ENCODE data around the gene TXLNA.

Gene TXLNA

DNA sequence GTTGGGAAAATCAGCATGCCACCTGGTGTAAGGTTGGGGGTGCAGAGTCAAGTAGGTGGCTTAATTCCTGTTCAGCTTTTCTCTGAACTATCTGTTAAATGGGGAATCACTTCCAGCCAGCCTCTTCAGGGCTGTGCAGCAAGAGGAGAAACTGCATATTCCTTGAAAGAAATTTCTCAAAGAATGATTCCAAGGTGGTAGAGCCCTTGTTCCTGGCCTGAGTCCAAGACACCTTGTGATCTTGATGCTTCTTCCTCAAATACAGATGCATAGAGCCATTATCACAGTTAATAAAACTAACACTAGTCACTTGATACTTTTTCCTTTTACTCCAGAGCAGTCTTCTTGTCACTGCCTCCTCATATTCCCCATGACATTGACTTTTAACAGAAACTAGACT lies 5.2 kb downstream of the TXLNA start:
- no peak for DNase-seq (ENCODE audit: low read depth in 2 of 2)

DNA sequence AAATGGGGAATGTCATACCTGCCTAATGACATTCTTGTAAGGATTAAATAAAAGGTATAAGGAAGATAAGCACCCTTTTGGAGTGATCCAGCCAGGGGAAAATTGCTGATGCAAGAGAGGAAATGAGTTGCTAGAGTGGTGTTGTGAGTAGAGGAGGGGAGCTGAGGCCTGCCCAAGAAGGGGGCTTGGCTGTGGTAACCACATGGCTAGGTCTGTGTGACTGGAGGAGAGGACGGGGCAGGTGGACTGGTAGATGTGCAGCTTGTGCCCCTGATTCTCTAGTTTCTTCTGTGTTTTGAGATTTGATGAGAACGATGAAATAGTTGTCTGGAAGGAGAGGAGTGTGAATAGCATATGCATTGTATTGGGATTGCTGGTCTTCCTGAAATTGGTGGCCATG lies 6.6 kb downstream of the TXLNA start:
- DNase-seq (ENCODE audit: low read depth in 2 of 2), result no peak

DNA sequence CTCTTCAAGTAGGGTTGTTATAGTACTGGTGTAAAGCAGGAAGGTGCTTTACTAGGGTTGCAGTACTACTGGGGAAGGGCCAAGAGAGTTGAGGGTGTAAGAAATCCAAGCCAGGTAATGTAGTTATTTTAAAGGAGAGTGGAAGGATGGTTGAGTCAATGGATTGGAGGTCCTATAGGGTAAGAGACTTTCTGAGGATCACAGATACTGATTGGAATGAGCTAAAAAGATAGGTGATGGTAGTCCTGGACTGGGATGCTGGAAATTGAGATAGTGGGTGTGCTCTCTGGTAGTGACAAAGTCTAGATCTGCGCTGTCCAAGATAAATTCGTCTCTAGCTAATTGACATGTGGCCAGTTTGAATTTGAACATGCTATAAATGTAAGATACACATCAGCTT lies 7.0 kb downstream of the TXLNA start:
- no peak for DNase-seq (ENCODE audit: low read depth in 2 of 2)

DNA sequence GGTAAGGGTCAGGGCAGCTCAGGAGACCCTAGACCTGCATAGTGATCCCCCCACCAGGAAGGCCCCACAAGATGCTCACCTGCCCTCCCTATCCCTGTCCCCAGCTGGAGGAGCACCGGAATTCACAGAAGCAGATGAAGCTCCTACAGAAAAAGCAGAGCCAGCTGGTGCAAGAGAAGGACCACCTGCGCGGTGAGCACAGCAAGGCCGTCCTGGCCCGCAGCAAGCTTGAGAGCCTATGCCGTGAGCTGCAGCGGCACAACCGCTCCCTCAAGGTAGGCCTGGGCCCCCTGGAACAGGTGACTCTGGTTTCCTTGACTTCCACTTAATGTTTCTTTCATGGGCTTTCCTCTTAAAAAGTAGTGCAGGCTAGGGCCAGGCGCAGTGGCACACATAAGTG lies 8.4 kb downstream of the TXLNA start:
- no peak for DNase-seq (ENCODE audit: low read depth in 2 of 2)

DNA sequence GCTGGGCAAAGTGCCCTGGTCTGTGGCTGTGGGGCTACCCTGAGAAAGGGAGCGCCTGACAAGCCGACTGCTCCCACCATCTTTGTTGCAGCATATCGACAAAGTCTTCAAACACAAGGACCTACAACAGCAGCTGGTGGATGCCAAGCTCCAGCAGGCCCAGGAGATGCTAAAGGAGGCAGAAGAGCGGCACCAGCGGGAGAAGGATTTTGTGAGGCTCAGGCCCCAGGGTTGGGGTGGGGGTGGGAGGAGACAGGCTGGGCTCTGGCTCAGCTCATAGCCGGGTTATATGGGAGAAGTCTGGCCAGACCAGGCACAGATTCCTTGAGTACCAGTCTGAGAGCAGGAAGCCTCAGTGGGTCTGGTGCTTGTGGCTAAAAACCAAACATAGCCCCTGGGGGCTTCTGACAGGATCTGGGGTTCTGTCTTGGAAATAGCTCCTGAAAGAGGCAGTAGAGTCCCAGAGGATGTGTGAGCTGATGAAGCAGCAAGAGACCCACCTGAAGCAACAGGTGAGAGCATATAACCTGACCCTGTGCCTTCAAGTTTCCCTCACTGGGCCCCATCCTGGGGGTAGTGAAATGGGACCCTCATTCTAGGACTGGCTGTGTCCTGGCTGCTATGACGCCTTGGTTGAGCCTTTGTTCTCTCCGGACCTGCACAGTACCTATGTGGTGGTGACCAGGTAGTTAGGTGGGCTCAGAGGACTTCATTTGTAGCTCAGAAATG lies 12.9 kb downstream of the TXLNA start:
- DNase-seq (ENCODE audit: low read depth in 2 of 2), result no peak

DNA sequence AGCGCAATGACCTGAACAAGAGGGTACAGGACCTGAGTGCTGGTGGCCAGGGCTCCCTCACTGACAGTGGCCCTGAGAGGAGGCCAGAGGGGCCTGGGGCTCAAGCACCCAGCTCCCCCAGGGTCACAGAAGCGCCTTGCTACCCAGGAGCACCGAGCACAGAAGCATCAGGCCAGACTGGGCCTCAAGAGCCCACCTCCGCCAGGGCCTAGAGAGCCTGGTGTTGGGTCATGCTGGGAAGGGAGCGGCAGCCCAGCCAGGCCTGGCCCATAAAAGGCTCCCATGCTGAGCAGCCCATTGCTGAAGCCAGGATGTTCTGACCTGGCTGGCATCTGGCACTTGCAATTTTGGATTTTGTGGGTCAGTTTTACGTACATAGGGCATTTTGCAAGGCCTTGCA lies 15.5 kb downstream of the TXLNA start:
- DNase-seq (ENCODE audit: low read depth in 2 of 2), result no peak

DNA sequence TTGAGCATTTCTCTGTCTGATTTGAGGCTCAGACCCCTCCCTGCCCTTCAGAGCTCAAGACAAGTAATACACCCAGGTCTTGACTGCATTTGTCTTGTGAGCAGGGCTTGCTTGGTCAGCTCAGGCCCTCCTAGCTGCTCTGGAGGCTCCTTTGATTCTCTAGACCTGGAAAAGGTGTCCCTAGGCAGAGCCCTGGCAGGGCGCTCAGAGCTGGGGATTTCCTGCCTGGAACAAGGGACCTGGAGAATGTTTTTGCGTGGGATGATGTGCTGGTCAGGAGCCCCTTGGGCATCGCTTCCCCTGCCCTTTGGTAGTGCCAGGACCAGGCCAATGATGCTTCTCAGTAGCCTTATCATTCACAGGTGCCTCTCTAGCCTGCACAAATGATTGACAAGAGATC lies 16.1 kb downstream of the TXLNA start:
- DNase-seq (ENCODE audit: low read depth in 2 of 2), result no peak

DNA sequence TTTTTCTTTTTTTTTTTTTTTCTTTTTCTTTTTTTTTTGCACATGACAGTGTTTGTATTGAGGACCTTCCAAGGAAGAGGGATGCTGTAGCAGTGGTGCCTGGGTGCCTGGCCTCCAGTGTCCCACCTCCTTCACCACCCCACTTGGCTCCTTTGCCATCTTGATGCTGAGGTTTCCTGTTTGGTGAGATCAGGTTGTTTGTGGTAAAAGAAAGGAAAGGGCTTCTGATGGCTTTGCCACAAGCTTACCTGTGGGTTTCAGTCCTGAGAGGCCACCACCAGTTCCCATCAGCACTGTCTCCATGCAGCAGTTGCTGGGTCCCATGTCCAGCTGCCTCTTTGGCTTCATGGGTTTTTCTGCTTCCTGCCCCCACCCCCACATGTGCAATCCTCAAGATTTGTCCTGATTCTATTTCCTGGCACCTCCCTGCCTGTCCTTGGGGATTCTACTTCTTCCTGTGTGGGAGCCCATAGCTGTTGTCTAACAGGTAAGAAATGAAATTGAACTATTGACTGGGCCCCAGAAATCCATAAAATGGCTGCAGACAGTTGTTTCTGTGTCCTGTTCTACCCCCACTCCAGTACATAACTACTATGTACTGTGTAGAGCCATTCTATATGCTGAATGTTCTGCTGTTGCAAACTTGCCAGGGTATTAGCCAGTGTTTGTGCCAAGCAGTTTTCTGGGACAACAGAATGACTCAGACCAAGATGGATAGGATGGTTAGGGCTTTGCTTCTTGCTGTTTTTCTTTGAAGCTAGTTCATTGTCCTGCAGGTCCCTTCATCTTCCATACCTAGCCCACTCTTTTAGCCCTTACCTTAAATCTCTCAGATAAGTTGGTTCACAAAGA lies 16.7 kb downstream of the TXLNA start:
- no peak for DNase-seq (ENCODE audit: low read depth in 2 of 2)

DNA sequence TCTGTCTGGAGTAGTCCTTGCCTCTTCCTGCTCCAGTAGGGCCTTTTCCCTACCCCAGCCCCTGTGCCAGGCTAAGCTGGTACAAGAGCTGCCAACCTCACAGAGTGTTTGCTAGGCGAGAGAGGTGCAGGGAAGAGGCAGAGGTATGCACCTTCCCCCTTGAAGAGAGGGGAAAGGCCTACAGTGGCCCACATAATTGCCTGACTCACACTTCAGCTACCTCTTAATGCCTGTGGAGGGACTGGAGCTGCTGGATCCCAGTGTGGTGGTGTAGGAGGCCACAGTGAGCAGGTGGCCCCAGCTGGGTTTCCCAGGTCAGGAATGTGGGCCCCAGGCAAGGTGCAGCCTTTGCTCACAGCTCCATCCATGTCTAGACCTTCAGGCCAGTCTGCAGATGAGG lies 17.6 kb downstream of the TXLNA start:
- no peak for DNase-seq (ENCODE audit: low read depth in 2 of 2)

DNA sequence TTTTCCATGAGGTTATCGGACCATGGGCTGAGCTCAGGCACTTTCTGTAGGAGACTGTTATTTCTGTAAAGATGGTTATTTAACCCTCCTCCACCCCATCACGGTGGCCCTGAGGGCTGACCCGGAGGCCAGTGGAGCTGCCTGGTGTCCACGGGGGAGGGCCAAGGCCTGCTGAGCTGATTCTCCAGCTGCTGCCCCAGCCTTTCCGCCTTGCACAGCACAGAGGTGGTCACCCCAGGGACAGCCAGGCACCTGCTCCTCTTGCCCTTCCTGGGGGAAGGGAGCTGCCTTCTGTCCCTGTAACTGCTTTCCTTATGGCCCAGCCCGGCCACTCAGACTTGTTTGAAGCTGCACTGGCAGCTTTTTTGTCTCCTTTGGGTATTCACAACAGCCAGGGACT lies 18.4 kb downstream of the TXLNA start:
- DNase-seq (ENCODE audit: low read depth in 2 of 2), result no peak

DNA sequence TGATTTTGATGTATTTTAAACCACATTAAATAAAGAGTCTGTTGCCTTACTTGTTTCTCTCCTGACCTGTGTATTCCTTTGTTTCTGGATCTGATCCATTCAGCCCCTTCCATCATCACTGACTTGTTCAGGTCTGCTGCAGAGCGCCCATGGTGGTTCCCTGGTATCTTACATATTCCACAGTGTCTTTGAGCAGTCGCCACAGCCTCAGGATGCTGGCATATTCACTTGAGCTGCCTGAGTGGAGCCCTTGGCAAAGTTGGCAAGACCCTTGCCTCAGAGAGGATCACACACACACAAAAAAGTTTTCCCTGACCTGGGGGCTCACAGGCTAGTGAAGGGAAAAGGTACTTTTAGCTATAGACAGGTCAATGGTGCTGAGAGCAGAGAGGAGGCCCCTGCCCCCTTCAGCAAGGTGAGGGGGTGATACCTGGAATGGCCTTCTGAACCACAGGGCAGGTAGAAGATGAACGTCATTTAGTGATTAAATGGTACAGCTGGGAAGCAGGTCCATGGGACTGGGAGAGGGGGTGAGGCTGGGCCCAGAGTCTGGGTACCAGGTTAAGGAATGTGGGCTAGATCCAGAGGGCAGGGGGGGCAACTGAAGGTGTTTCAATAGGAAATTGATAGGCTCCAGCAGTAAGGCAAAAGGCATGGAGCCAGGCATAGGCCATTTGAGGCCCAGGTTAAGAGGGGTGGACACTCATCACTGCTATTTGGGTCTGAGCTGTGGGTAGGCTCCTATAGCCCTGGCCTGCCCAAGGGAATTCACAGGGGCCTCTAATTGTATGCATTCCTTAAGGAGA lies 19.0 kb downstream of the TXLNA start:
- no peak for DNase-seq (ENCODE audit: low read depth in 2 of 2)

DNA sequence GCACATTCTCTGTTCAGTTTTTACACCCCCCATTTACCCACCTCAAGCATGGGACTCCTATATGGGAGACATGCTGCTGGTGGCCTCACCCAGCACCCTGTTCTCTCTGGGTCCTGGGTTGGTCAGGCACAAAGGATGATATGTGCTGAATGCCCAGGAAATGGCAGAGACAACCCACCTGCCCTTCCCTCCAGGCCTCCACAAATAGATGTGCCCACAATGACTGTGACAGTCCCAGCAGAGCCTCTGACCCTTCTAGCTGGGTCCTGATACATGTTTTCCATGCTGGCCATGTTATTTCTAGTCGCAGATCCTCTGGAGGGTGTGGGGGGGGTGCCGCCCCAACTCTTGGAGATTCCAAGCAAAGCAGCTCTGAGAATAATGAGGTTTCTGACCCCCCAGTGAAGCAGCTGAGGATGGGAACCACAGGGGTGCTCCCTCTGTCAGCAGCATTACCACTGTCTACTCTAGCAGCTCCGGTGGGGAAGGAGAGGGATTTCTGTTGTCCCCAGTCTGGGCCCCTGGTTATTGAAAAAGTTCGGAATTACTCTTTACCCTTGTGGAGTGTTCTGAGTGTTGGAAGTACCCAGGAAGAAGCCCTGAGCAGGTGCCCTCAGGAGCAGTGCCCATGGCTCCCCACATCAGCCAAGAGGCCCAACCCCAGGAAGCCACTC lies 19.7 kb downstream of the TXLNA start:
- DNase-seq (ENCODE audit: low read depth in 2 of 2), result no peak

DNA sequence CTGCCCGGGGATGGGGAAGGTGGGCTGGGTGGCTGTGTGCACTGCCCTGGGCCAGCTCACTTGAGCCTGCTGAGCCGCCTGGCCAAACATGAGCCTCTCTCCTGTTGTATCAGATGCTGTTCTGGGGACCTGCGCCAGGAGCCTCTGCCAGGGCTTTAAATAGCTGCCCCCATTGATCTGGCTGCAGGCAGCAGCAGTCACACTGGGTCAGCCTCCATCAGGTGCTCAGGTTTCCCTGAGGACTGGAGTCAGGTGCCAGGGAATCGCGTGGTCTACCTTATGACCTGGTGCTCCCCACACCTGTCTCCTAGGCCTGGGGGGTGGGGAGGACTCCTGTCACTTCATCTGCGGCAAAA lies 20.2 kb downstream of the TXLNA start:
- DNase-seq (ENCODE audit: low read depth in 2 of 2), result no peak

DNA sequence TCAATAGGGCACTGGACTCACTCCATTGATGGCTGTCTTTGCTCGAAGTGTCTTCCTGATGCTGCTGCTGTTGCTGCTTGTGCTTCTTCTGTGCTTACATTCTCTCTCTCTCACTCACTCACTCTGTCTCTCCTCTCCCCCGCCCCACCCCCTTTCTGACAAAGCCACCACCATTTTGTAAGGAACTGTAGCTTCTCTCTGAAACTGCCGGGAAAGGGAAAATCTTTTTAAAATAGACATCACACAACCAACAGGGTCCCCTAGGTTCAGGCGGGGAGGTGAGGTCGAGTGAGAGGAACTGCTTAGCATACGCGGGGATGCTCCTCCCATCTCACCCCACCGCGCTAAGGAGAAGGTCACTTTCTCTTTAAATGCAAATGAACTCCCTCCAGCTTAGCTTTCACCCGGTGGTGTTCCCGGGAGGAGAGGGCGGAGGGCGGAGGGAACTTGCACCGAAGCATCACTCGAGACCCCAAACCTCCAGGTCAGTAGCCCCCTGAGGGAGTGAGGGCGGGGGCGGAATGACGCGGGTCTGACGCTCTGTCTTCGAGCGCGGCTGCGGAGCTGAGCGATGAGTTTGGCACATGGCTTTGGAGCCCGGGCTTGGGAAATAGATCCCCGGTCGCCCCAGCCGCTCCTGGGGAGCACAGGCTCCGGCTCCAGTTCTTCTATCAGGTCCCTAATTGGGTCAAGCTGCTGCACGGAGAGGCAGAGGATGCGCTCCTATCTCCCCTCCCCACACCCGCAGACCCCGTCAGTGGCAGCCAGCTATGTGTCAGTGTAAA lies 20.9 kb downstream of the TXLNA start, which contains the start of gene CCDC28B:
TSS of gene CCDC28B (plus strand) at position 370 of the 785 bp plus-strand sequence. CDS start 1,341 bp downstream, outside the sequence.
- peak in 1 of 2 donors; percentile 14 for DNase-seq (ENCODE audit: low read depth in 2 of 2)

DNA sequence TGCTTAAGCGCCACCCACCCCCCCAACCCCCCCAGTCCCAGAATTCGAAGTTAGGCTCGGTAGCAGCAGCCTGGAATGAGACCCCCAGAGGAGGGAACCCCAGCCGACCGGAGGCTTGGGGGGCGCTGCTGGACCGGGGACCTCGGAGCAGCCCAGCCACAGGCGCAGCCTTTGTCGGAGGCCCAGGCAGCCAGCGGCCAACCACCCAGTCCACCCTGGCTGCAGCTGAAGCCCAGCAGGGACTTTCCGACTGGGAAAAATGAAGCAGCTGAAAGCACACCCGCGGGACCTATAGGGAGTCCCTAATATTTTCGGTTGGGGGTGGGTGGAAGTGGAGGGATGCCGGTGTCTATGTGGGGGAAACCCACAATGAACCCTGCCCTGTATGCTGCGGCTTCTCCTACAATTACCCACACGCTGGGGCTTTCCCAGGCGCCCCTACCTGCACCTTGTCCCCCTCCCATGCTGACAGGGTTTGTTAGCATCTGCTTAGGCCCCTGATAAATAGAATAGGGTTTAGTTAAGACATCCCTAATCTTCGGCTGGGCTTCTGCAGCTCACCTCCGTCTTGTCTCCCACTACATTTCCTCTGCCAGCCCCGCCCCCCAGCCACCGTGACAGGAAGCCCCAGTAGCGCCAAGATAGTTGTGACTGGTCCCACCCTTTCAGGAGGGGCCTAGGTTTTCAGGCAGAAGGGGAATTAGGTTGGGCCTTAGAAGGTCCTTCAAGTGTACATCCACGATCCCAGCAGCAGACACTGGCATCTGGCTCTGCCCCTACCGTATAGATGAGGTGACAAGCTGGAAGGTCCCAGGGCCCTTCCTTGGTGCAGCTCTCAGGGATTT lies 21.8 kb downstream of the TXLNA start:
- DNase-seq (ENCODE audit: low read depth in 2 of 2), result peak; percentile 52 to 58

DNA sequence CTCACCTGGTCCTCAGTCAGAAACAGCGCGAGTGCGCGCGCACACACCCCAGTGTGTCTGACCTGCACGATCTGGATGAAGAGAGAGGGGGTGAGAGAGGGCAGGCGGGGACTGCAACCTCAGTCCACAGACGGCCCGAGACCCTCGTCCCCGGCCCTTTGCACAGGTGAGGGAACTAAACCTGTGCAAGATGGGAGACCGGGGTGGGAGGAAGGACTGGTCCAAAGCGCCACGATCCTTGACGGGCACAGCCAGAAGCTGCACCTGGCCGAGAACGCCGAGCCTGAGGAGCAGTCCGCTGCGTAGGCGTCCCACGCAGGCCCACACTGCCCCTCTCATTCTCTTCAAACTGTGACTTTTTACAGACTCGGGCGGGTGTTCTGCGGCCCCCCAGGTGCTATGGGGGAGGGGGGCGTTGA lies 25.5 kb downstream of the TXLNA start:
- DNase-seq (ENCODE audit: low read depth in 2 of 2), result no peak

DNA sequence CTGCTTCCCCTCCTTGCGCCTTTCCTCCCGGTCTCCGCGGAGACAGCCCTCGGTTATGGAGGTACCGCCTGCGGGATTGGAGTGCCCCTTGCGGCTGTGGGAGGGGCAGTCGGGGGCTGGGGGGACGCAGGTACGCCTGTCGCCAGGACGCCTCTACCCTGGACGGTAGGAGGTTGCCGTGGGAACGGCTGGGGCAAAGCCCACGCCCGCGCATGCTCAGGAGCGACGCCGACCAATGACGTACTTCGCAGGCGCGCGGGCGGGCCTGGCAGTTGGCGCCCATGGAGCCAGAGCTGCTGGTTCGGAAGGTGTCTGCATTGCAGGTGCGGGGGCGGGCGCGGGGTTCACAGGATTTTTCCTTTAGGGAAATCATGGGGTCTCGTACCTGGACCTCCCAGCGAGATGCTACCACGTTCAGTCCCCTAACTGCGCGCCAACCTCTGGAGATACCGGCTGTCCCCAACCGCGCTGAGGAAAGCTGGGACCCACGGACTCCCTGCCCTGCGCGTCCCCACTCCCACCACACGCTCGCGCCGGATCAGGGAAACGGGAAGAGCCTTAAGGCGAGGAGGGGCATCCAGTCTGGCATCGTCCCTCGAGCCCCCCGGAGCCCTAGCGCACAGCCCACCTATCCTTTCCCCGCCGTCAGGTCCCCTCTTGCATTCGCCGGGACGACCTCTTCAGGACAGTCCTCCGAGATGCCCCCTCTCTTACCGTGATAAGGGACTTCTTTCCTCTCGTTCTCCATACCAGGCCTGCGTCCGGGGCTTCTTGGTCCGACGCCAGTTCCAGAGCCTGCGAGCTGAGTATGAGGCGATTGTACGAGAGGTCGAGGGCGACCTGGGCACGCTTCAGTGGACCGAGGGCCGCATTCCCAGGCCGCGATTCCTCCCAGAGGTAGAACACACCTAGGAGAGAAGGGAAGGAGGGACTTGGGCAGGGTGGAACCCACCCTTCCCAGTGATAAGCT lies 26.2 kb downstream of the TXLNA start, which contains the start of gene IQCC:
TSS of gene IQCC (plus strand) at position 271 of the 970 bp plus-strand sequence. CDS start at position 282, 11 bp downstream.
- DNase-seq (ENCODE audit: low read depth in 2 of 2), result peak; percentile 65 to 72

DNA sequence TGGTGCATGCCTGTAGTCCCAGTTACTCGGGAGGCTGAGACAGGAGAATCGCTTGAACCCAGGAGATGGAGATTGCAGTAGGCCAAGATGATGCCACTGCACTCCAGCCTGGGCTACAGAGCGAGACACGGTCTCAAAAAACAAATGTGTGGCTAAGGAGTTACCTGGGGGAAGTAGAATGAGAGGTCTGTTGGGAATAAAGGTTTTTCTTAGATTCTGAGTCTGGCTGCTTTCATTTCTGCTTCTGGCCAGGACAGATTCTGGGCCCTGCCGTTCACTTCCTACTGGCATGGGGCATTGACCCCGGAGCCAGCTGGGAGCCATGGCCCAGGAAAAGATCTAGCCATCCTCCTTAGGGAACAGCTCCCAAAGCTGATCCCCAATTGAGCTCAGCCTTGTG lies 29.0 kb downstream of the TXLNA start:
- no peak for DNase-seq (ENCODE audit: low read depth in 2 of 2)

DNA sequence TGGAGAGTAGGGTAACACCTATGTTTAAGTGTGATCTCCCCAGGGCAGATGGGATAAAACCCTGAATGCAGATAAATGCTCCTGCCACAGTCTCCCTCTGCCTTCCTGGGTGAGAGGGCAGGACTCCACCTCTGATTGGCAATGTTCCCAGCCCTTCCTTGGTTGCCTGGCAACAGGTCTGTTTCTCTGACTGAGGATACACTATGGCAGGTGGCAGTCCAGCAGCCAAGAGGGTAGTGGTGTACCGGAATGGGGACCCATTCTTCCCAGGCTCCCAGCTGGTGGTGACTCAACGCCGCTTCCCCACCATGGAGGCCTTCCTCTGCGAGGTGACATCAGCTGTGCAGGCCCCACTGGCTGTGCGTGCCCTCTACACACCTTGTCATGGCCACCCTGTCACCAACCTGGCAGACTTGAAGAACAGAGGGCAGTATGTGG lies 29.4 kb downstream of the TXLNA start, which contains the start of gene DCDC2B:
TSS of gene DCDC2B (plus strand) at position 199 of the 438 bp plus-strand sequence. CDS start at position 204, 5 bp downstream.
- DNase-seq (ENCODE audit: low read depth in 2 of 2), result no peak

Measured in stimulated activated CD8-positive, alpha-beta memory T cell treated with anti-CD3 and anti-CD28 coated beads, Interleukin-2, amount 100 ng/mL, for 1 hour (primary cell).